GM13977 (cell line): Measurements from ENCODE around the gene MARCHF10.
"Not testable (repeated sequence)": the region's sequence is repeated elsewhere in the genome, so short reads cannot be mapped to it uniquely, and the experiment has no call there.

Source experiments
- DNase-seq: peaks from one replicate; pipeline ENCODE4 v3.0.0; 2012; ENCODE audit warnings: low spot score
- CTCF ChIP-seq: IDR thresholded peaks from 2 replicates; pipeline ENCODE4 v1.5.1; 2012; ENCODE audit warnings: mild to moderate bottlenecking, control low read depth; ENCODE audit not compliant: insufficient read depth; ENCODE audit errors: extremely low read depth, missing control alignments
- in situ Hi-C: fragments of 300-500 bp; cut with MboI; formaldehyde crosslinking; loops from one replicate; pipeline ENCODE4 v1.12.0; 2022; ENCODE audit warnings: low sequenced_read_pairs, low pct_unique_long_range_greater_than_20kb, mixed read lengths, inconsistent platforms; ENCODE audit not compliant: unreplicated experiment

The MARCHF10 gene

GRCh38 chr17:62848334-62848733 is 40.2 kb upstream of the MARCHF10 start:
- DNase-seq: no peak
- in situ Hi-C loops: no loop called here

GRCh38 chr17:62847426-62847825 is 39.3 kb upstream of the MARCHF10 start:
- TF ChIP-seq CTCF: no peak
- DNase-seq: no peak
- in situ Hi-C loops: no loop called here

More at GRCh38 chr17:62848334-62848733, 40.2 kb upstream of the MARCHF10 start:
- TF ChIP-seq CTCF: no peak

GRCh38 chr17:62840871-62841270 is 32.8 kb upstream of the MARCHF10 start:
- in situ Hi-C loops: no loop called here
- DNase-seq: no peak
- TF ChIP-seq CTCF: no peak

- in situ Hi-C loops, DNase-seq: not testable (repeated sequence)
Measured at GRCh38 chr17:62833816-62834215, 25.7 kb upstream of the MARCHF10 start.

- TF ChIP-seq CTCF: no peak
- no peak for DNase-seq
- in situ Hi-C loops: no loop called here
Measured at GRCh38 chr17:62832405-62832804, 24.3 kb upstream of the MARCHF10 start.

GRCh38 chr17:62831066-62831465 is 23.0 kb upstream of the MARCHF10 start:
- not testable (repeated sequence) for DNase-seq

GRCh38 chr17:62827746-62828485 is 19.8 kb upstream of the MARCHF10 start:
- no peak for DNase-seq
- in situ Hi-C loops: no loop called here
- TF ChIP-seq CTCF: no peak

More at GRCh38 chr17:62831066-62831465, 23.0 kb upstream of the MARCHF10 start:
- in situ Hi-C loops: not testable (repeated sequence)

GRCh38 chr17:62826956-62827355 is 18.8 kb upstream of the MARCHF10 start:
- TF ChIP-seq CTCF: no peak
- in situ Hi-C loops: no loop called here
- no peak for DNase-seq
